Left ventricle myocardium inferior (tissue), 1 donor: ENCODE results near the gene CRABP1. TPM values are rescaled to one million over a fixed set of nuclear protein-coding genes. Genes with fewer than 3 reads are reported as not detected.

Experiments
- DNase-seq: peaks from one replicate; pipeline ENCODE4 v3.0.0-alpha.2; 2020
- H3K27ac ChIP-seq: fragments of 200-600 bp; replicated peaks from 2 replicates; pipeline ENCODE4 v1.8.0; 2021
- H3K27me3 ChIP-seq: fragments of 200-600 bp; 2 replicates; pipeline ENCODE4 v1.8.0; 2021; ENCODE audit warnings: low read depth
- H3K36me3 ChIP-seq: fragments of 200-600 bp; 2 replicates; pipeline ENCODE4 v1.8.0; 2021
- H3K4me1 ChIP-seq: fragments of 200-600 bp; 2 replicates; pipeline ENCODE4 v1.8.0; 2021
- H3K4me3 ChIP-seq: fragments of 200-600 bp; 2 replicates; pipeline ENCODE4 v1.8.0; 2021; ENCODE audit warnings: mild to moderate bottlenecking, moderate library complexity
- H3K9me3 ChIP-seq: fragments of 200-600 bp; replicated peaks from 2 replicates; pipeline ENCODE4 v1.8.0; 2021
- intact Hi-C: fragments of 100-400 bp; cut with micrococcal nuclease; formaldehyde crosslinking; loops from one replicate; pipeline ENCODE4 v1.11.0; 2022
- total RNA-seq: library from RNA; stranded (reverse); fragmentation: NEBNext Ultra II Directional; extraction: Animal tissue kit (Norgen Biotek cat#: 25700); gene quantifications from one replicate; pipeline ENCODE4 v1.2.1, GENCODE V29; 2021
- TF ChIP-seq, protein P1 (sequence below): fragments of 200-600 bp; IDR thresholded peaks from 2 replicates; pipeline ENCODE4 v1.8.0; 2021; ENCODE audit warnings: antibody characterized with exemption, mild to moderate bottlenecking, borderline replicate concordance
- donor health status: DM: no; HTN: yes; CAD: no; lungs with severe emphysema.

CRABP1 gene
- total RNA-seq, 1 donor from 2014 or later, result not detected

- H3K4me3 ChIP-seq, result peak overlapping the region; percentile 47
- peaks cover 67% of the 10 kb centered on the region for H3K27me3 ChIP-seq
- H3K4me1 ChIP-seq, result peaks cover 19% of the 10 kb centered on the region
- no peaks in the 10 kb centered on the region for H3K36me3 ChIP-seq
- intact Hi-C loops, result loop anchor here (10.0 kb wide), 1 partner anchor 53 kb away; no protein-coding TSS in a partner anchor
- TF ChIP-seq, protein P1, sequence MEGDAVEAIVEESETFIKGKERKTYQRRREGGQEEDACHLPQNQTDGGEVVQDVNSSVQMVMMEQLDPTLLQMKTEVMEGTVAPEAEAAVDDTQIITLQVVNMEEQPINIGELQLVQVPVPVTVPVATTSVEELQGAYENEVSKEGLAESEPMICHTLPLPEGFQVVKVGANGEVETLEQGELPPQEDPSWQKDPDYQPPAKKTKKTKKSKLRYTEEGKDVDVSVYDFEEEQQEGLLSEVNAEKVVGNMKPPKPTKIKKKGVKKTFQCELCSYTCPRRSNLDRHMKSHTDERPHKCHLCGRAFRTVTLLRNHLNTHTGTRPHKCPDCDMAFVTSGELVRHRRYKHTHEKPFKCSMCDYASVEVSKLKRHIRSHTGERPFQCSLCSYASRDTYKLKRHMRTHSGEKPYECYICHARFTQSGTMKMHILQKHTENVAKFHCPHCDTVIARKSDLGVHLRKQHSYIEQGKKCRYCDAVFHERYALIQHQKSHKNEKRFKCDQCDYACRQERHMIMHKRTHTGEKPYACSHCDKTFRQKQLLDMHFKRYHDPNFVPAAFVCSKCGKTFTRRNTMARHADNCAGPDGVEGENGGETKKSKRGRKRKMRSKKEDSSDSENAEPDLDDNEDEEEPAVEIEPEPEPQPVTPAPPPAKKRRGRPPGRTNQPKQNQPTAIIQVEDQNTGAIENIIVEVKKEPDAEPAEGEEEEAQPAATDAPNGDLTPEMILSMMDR, result no peak
- no peaks in the 10 kb centered on the region for H3K9me3 ChIP-seq
- no peak overlapping the region for H3K27ac ChIP-seq
- DNase-seq, result no peak
Measured at GRCh38 chr15:78341057-78341987, 1.2 kb downstream of the CRABP1 start.

GRCh38 chr15:78342021-78342420 lies 1.9 kb downstream of the CRABP1 start:
- Histone ChIP-seq H3K9me3 (no peaks in the 10 kb centered on the region), H3K4me3 (no peak overlapping the region), H3K4me1 (peaks cover 19% of the 10 kb centered on the region), H3K27me3 (peaks cover 60% of the 10 kb centered on the region), H3K27ac (no peak overlapping the region), H3K36me3 (no peaks in the 10 kb centered on the region)
- DNase-seq, result no peak
- intact Hi-C loops, result loop anchor here (10.0 kb wide), 1 partner anchor 53 kb away; no protein-coding TSS in a partner anchor
- TF ChIP-seq, protein P1, result no peak

DNA sequence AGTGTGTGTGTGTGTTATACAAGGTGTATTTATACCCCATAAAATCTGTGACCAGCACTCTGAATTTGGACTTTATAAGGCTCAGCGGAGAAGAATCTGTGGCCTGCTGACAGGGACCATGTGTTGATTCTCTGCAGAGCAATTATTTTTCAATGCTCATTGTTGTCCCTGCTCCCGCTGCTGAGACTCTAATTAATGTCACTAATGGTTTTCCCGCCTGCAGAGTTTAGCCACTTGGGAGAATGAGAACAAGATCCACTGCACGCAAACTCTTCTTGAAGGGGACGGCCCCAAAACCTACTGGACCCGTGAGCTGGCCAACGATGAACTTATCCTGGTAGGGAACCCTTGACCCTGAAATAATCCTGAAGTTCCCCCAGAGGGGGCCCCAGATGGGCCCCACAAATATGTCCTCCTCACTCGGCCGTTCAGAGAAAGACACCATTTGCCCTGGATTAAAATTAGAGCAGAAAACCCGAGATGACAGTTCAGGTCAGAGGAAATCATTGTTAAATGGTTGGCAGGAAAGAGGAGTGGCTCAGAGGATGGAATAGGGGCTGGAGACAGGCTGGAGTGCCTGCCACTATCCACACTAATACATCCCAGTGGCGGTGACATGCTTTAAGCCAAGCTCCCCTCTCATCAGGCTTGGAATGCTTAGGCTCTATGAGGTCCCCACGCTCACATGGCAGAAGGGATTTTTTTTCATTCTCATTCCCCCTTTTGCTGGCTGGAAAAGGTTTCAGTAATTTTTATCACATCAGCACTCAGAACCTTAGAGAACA lies 3.3 kb downstream of the CRABP1 start:
- peaks cover 50% of the 10 kb centered on the region for H3K27me3 ChIP-seq
- H3K4me1 ChIP-seq, result peaks cover 26% of the 10 kb centered on the region
- TF ChIP-seq, protein P1, result no peak
- no peak overlapping the region for H3K27ac ChIP-seq
- H3K36me3 ChIP-seq, result no peaks in the 10 kb centered on the region
- DNase-seq, result no peak
- no peaks in the 10 kb centered on the region for H3K9me3 ChIP-seq
- intact Hi-C loops, result loop anchor here (10.0 kb wide), 1 partner anchor 51 kb away; no protein-coding TSS in a partner anchor
- no peak overlapping the region for H3K4me3 ChIP-seq

DNA sequence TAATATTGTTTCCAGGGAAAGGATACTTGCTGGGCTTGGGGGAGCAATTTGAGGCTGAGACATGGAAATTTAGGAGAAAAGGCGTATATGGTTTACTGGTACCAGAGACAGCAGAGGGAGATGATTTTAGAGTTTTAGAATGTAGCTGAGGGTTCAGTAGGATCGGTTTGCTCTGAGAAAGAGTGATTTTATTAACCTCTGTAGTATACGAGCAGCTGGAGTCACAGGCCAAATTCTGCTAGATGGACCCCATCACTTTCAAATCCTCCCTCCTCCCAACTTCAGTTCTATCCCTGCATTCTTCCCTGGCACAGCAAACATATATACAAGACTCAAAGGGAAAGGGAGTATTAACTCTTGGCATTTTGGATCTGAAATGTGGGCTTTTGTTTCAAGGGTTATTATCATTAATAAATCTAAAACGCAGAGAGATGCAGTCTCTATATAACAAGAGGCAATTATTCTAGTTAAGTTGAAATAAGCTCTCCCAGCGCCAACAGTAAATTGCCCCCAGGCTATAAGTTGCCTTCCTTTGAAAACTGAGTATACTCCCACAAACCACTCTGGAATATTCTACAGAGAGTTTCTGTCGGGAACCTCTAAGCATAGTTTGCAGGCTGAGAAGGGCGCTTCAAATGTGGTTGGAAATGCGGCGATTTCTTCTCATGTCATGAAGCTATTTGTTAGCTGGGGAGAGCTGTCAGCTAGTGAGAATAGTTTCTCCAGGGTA lies 5.4 kb downstream of the CRABP1 start:
- TF ChIP-seq, protein P1, result no peak
- intact Hi-C loops, result loop anchor here (10.0 kb wide), 1 partner anchor 49 kb away; no protein-coding TSS in a partner anchor
- Histone ChIP-seq H3K27me3 (peaks cover 44% of the 10 kb centered on the region), H3K4me1 (peaks cover 19% of the 10 kb centered on the region), H3K36me3 (no peaks in the 10 kb centered on the region), H3K9me3 (no peaks in the 10 kb centered on the region), H3K27ac (no peak overlapping the region), H3K4me3 (no peak overlapping the region)
- no peak for DNase-seq
